GM18526 (cell line): Measurements from ENCODE around the gene DENND1A.

Source experiments
- POLR2A ChIP-seq: IDR thresholded peaks from 3 replicates; pipeline ENCODE4 v1.6.1; 2011; ENCODE audit not compliant: insufficient read length; ENCODE audit errors: extremely low read depth

DENND1A gene

DNA sequence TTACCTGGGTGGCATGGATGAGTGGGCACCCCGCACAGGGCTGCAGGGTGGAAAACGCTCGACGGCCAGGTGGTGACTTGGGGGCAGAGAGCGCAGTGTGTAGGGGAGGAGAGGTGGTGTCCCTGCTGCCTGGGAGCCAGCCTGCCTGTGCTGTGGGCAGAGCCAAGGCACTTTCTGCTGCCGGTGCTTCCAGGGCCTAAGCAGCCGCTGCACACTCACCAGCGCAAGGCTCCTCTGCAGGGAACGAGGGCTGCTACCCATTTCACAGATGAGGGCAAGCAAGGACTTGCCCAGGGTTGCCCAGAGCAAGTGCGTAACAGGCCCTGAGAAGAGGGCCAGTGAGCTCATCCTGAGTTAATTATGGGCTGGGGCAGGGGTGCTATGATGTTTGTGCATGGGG lies 511.4 kb downstream of the DENND1A start:
- no peak for TF ChIP-seq POLR2A

DNA sequence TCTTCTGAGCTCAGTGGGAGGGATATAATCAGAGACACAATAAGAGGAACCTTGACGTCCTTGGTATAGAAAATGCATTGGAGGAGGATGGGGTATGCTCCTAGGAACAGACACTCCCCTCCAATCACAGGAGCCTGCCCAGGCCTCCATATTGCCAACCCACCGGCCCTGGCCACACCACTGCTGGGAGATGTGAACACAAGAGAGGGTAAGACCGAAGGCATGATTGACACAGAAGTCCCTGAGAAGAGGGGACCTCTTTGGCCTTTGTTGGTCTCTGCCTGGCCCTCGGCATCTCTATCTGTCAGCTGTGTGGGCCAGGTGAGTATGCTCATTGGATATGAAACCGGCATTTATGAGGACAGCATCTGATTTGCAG lies 511.9 kb downstream of the DENND1A start:
- no peak for TF ChIP-seq POLR2A

DNA sequence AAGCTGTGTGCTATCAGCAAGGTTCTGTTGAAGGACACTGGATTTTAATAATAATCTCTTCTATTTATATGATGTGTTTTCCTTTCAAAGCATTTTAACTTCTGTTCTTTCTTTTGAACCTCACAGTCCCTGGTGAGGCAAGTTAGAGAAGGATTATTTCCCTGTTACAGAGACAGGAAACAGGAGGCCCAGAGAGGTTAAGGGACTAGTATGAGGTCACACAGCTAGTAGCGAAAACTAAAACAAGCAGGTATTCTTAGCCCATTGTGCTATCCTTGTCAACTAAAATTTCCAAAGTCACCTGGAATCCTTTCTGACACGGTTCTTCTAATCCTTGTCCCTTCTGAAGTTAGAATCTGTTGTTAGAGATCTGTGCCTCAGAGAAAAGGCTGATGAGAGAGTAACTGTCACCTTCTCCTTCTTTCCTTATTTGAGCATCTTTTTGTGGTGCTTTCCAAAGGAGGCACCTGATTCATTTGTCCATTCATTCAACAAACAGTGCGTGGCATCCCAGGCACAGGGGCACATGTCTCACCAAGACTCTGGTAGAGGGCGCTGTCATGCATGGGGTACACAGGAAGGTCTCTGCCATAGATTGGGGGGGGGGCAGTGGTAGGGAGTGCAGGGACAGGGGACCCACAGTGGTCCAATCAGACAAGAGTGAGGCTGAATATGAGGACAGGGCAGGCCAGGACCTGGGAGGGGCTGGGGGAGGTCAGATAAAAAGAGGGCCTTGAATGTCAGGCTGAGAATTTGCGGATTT lies 512.5 kb downstream of the DENND1A start:
- no peak for TF ChIP-seq POLR2A

DNA sequence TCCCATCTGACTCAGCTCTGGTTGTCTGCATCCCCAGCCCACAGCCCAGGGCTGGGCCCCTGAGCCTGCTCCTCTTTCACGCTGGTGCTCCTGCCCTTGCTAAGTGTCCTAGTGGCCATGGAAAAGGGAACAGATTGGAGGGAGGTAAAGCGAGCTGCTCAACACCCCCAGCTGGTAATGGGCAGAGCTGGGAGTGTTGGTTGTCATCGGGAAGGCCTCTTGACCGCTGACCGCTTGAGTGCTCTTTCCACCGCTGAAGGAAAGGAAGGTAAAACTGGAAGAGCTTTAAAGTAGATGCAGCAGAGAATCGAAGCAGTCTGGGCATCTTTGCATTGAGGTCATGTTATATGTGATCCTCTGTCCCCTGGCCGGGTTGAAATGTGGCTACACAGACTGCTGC lies 513.8 kb downstream of the DENND1A start:
- TF ChIP-seq POLR2A: no peak

DNA sequence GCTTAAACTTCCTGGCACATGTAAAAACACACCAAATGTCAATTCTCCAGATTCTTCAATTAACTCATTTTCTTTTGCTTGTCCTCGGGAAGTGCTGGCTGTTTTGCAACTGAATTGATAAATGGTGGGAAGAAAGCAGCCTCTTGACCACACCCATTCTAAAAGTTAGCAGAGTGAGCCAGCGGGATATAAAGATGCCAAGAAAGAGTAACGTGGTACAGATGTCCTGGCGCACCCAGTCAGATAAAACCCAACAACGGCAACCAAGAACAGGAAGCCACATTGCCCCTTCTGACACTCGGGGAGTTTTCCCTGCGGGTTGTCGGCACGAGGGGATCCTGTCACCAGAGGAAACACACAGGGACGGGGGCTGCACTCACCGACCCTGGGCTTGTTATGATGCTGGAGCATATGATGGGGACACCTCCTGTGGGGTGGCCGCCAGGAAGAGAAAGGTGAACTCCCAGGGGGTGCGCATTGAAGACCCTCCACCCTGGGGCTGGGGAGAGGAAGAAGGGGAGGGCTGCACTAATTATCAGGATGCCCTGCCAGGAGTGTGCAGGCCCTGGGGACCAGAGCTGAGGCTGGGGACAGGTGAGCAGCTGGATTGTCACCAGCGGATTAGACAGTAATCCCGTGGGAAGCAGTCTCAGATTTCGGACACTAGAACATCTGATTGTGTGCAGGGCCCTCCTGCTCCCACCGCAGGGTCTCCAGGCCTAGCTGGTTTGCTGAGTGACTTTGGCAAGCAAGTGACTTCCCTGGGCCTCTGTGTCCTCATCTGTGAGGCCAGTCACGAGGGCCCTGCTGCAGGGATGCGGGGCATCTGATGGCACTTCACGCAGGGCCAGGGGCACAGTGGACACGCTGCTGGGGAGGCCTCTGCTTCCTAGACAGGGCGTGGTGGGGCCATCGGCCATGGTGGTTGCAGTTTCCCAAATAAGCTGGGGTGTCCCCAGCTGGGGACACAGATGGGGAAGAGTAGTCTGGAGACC lies 514.7 kb downstream of the DENND1A start:
- TF ChIP-seq POLR2A: no peak

DNA sequence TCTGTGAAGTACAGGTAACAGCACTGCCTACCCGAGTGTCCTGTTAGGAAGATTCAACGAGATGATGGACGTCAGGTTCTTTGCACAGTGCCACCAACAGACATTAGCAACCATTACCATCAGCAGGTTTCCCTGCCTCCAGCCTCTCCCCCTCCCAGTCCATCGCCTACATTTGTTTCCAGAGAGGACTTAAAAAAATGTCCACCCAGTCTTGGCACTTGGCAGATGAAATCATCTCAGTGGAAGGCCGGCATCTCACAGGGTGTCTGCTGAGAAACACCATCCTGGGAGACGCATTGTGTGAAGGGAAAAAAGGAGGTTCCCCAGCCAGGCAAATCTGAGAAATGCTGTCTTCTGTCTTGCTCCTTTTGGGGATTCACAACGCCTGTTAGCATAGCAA lies 515.7 kb downstream of the DENND1A start:
- no peak for TF ChIP-seq POLR2A

DNA sequence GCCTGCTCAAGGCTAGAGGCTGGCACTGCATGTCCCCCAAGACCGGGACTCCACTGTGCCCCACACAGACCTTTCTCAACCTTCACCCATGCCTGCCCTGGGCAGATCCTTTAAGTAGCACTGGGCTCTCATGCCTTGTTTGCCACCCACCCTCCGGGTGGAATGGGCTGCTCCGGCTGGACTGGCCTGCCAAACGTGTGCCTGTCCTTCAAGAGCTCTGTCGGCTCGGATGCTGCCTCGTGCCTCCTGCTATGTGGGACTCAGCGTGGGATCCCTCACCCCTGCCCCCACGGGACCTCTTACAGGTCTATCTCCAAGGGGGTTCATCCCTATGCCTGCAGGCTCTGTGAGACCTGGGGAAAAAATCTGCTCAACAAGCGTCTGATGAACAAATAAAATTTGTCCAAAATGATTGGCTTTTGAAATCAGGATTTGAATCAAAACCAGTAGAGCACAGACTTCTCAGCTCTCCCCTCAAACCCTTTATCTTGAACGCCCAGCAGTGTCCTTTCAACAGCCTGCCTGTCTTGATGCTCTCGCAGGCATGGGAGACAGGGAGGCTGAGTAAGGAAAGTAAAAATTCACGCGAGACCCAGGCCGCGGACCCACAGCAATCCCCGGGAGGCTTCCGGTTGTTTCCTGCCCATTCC lies 517.6 kb downstream of the DENND1A start:
- TF ChIP-seq POLR2A: no peak

DNA sequence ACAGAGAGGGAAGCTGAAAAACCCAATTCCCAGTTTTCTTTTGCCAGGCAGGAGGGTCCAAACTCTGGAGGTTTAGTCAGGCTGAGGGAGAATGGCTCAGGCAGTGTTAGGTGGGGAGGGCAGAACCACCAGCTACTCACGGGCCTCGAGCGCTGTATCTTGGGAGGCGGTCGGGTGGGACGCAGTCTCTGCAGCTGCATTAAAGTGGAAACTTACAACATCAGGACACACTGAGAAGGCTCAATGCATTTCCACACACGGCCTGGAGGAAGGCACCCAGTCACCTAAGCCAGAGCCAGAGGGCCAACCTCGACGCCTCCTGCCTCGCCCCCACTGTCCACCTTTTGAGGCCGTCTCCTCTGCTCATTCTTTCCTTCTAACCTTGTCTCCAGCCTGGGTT lies 518.3 kb downstream of the DENND1A start:
- TF ChIP-seq POLR2A: no peak

DNA sequence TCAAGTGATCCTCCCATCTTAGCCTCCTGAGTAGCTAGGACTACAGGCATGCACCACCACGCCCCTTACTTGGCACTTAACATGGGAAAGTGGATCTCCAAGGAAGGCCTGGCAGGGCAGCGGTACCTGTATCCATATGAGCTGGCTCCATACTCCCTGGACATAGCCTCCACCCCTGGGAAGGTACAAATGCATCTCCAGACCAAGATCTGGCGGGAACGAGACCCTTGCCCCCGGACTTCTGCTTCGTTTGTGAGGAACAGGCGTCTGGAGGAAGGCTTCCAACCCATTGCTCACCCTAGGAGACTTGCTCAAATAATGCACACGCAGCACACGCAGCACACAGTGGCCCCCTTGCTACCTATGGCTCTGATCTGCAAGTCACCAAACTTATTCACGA lies 518.7 kb downstream of the DENND1A start:
- TF ChIP-seq POLR2A: no peak

DNA sequence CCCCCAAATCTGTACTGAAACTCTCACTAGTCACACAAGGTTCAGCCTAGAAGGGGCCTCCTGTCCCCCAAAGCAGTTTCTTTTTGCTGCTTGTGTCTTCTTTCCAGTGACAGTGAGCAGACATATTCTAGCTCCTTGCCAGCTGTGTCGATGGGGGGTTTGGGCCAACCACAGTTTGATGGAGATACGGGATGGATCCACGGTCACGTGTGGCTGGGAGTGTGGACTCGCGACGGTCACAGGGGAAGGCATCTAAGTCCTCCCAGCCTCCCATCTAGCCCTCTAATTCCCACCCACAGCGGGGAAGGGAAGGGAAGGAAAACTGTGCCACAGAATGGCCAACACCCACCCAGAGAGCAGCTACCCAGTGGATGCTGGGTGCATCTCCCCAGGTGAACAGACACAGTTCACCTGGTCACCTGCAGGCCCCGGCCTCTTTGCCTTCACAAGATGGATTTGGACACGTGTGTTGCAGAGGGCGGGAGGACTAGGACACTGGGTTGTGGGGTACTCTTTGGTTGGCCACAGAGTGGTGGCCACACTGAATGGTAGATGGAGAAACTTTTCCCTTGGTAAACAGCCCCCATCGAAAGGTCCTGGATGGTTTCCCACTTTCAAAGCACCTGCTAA lies 519.5 kb downstream of the DENND1A start:
- no peak for TF ChIP-seq POLR2A

DNA sequence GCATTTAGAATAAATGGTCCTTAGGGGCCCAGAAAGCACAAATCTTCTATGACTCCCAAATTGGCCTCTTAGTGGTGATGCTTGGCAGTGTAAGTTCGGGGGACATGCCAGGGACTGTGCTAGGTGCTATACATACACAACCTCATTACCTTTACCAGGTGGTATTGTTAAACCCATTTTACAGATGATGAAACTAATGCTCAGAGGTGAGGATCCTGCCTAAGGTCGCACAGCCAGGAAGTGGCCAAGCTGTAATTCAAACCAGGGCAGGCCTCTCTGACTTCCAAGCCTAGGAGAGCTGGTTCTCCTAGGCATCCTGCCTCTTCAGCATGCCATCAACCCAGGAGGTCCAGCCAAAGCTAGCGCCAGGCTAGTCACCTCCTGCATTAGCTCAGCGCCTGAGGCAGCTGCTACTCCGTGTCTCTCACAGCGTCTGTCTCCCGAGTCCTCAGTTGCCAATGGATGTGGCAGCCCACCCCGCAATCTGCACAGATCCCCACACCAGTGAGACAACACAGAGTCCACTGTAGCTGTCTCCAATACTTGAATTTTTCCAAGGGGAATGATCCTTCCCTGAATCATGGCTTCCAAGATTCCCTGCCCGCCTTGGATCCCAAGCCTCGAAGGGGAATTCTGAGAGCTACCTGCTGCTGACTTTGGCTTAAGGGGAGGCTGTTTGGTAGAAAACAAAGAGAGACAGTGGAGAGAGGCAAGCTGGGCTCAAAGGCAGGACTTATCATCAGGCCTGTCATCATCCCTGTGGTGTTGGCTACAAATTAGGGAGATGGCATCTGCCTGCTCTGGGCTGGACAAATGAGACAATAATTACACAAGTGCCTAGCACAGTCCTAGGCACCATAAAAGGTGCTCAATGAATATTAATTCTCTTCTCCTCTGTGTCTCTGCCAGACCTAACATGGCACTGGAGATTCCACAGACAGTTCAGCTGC lies 521.3 kb downstream of the DENND1A start:
- TF ChIP-seq POLR2A: no peak

DNA sequence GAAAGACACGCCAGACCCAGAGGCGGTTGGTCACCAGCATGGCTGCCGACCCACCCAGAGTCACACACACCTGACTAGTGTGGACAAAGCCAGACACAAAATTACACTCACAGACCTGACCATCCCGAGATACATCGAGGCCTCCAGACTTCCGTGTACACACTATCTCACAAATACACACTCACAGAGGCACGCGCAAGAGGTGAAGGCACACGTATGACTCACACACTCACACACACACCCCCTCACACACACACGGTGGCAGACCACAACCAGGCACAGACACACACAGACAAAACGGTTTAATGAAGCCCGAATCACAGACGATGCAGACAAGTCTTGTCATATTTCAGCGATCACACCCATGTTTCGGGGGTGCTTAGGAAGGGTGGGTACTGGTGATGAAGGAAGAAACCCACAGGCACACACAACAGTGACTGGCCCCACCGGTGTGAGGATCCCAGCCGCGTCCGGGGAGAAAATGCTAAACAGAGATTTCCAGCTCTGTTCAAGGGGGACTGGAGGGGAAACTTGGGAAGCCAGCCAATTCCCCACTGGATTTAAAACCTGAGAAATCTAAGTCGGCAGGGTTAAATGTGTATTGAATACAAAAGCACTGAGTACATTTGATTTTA lies 522.6 kb downstream of the DENND1A start:
- no peak for TF ChIP-seq POLR2A

DNA sequence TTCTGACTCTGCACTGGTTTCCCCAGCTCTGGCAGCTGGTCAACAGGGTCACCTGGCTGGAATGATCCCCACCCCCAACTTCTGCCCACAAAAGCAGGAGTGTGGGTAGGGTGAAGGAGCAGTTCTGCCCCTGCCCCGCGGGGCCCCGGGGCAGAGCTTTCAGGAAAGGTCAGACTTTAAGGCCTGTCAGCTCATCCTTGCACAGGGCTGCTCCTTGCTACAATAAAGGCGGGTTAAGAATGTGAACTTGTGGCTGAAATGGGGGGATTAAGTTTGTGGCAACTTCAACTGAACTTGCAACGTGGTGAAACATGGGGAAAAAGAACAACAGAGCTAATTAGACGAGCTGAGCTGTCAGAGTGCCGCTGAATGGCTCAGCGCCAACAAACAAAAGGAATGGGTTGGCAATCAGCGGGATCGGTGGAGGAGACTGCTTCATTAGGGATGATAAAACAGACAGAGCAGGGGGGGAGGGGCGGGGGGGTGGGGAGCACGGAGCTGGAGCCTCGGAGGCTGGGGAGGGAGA lies 523.2 kb downstream of the DENND1A start:
- no peak for TF ChIP-seq POLR2A
